Kidney (tissue), 14 donors: Measurements from ENCODE around the gene SNTB2. TPM values are rescaled to one million over a fixed set of nuclear protein-coding genes. Genes with fewer than 3 reads are reported as not detected.

Source experiments
- DNase-seq, 5 donors: peaks; one replicate each; pipeline ENCODE4 v3.0.0-alpha.2; 2013 to 2020
- FAIRE-seq: peaks from 2 replicates; lab custom pipeline; 2012; peaks lifted over from hg19 to GRCh38; lab: Jason Lieb, UNC
- H3K27ac ChIP-seq, 2 donors: one replicate each; pipeline ENCODE4 v1.7.0; 2013; ENCODE audit warnings: low read depth in 2 of 2, low read length in 2 of 2, inconsistent platforms in 1 of 2
- H3K27me3 ChIP-seq: one replicate; pipeline ENCODE4 v1.7.1; 2013; ENCODE audit warnings: low read length, inconsistent platforms; ENCODE audit not compliant: control insufficient read depth, insufficient read depth
- H3K36me3 ChIP-seq, 3 donors: one replicate each; pipeline versions ENCODE4 v1.7.0 to v1.7.1; 2013; ENCODE audit warnings: low read length in 3 of 3, control low read depth in 1 of 3, inconsistent platforms in 1 of 3; ENCODE audit not compliant: insufficient read depth in 3 of 3, control insufficient read depth in 2 of 3
- H3K4me1 ChIP-seq, 3 donors: one replicate each; pipeline versions ENCODE4 v1.7.0 to v1.7.1; 2013; ENCODE audit warnings: low read length in 3 of 3, inconsistent platforms in 1 of 3, low read depth in 1 of 3; ENCODE audit not compliant: control insufficient read depth in 2 of 3, insufficient read depth in 2 of 3
- H3K4me3 ChIP-seq, 3 donors: one replicate each; pipeline versions ENCODE4 v1.7.0 to v1.8.1; 2013; ENCODE audit warnings: low read length in 3 of 3, control low read depth in 1 of 3, inconsistent platforms in 1 of 3
- H3K9ac ChIP-seq, 3 donors: one replicate each; pipeline versions ENCODE4 v1.7.0 to v1.7.1; 2013; ENCODE audit warnings: low read length in 3 of 3, control low read depth in 1 of 3, inconsistent platforms in 1 of 3
- H3K9me3 ChIP-seq, 3 donors: one replicate each; pipeline versions ENCODE4 v1.7.0 to v1.7.1; 2013; ENCODE audit warnings: low read length in 3 of 3, control low read depth in 1 of 3, inconsistent platforms in 1 of 3; ENCODE audit not compliant: control insufficient read depth in 2 of 3, insufficient read depth in 1 of 3
- CTCF ChIP-seq: IDR thresholded peaks from 3 replicates; pipeline ENCODE4 v1.5.1; 2012; ENCODE audit warnings: mild to moderate bottlenecking, moderate library complexity, borderline replicate concordance; ENCODE audit not compliant: insufficient read depth; ENCODE audit errors: extremely low read depth
- intact Hi-C: fragments of 100-400 bp; cut with DNase I; formaldehyde crosslinking; loops from one replicate; pipeline ENCODE4 v1.11.1; 2022
- polyA plus RNA-seq: library from polyadenylated mRNA; stranded (reverse); fragments of 350-450 nt; fragmentation: Illumina TruSeq; extraction: RNeasy Lipid Tissue Mini Kit (QIAGEN cat#74804); gene quantifications from one replicate; pipeline ENCODE4 v1.2.3, GENCODE V29; 2014; ENCODE audit warnings: low read depth, low replicate concordance; ENCODE audit not compliant: insufficient read depth
- total RNA-seq: library from RNA; stranded (reverse); fragmentation: NEBNext Ultra II Directional; extraction: Animal tissue kit (Norgen Biotek cat#: 25700); gene quantifications from one replicate; pipeline ENCODE4 v1.2.1, GENCODE V29; 2021
- donor health status: control.
- donor health status: control.
- donor health status: control.
- donor health status: control.
- donor health status: control.
- donor health status: DM: yes; HTN: yes; CAD: no.
- donor health status: Normal renal cell carcinoma (clear cell type).

The SNTB2 gene
- total and polyA plus RNA-seq, 2 donors from 2014 or later: 4.8 to 45.1 TPM

DNA sequence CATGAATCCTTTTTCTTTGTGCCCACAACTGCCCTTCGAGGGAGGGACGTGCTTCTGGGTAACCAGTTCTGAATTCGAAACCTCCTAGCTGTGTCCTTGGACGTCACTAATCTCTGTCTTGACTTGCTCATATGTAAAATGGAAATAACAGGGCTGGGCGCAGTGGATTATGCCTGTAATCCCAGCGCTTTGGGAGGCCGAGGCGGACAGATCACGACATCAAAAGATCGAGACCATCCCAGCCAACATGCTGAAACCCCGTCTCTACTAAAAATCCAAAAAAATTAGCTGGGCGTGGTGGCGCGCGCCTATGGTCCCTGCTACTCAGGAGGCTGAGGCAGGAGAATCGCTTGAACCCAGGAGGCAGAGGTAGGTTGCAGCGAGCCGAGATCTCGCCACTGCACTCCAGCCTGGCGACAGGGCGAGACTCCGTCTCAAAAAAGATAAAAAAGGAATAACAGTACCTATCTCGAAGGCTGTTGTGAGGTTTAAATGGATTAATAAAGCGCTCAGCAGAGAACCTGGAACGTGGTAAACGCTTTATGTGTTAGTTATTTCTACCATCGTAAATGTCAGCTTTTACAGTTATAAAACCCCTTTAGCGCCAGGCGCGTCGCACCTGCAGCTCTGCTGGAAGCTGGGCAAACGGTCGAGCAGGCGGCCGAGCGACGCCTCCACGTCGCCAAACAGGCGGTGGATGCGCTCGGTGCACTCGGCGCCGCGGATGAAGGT, 151.8 kb downstream of the SNTB2 start:
- no peaks in the 10 kb centered on the region for H3K9me3 ChIP-seq
- H3K36me3 ChIP-seq: peaks cover 3 to 39% (median 21%) of the 10 kb centered on the region in 3 donors
- no peaks in the 10 kb centered on the region for H3K27me3 ChIP-seq
- peak overlapping the region; percentile 74 to 82 for H3K27ac ChIP-seq
- H3K9ac ChIP-seq: peak overlapping the region; percentile 60 to 90 (median 80)
- TF ChIP-seq CTCF: no peak
- FAIRE-seq (no peak), DNase-seq (peak in 1 of 5 donors; percentile 18)
- peak overlapping the region; percentile 69 to 86 (median 75) for H3K4me3 ChIP-seq
- intact Hi-C loops: no loop called here
- peaks cover 4 to 14% (median 9%) of the 10 kb centered on the region in 3 donors for H3K4me1 ChIP-seq

DNA sequence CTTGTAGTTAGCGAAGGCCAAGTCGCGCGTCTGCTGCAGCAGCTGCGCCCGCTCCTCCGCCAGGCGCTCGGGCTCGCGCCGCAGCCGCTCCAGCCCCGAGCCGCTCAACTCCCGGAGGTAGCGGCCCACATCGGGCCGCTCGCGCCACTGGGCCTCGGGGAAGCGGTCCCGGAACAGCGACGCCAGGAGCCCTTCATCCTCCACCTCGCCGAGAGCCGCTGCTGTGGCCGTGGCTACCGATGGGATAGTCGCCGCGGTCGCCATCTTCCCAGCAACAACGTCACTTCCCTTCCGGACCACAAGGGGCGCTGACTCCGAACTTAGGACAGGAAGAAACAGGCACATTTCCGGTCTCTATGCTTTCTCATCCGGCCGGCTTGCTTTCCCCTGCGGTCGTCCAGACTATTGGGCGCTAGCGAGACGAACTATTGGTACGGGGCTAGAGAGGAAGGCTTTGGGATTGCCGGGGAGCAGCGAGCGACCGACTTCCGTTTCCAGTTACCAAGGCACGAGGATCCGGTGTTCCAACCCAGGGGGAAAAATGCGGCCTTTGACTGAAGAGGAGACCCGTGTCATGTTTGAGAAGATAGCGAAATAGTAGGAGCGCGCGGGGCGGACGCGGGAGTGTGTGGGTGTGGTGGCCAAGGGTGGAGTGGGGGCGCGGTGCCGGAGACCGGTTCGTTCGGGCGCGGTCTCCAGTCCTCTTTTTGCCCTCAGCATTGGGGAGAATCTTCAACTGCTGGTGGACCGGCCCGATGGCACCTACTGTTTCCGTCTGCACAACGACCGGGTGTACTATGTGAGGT, 152.5 kb downstream of the SNTB2 start, which contains the start of the genes COG8 and NIP7:
Gene COG8 (minus strand): TSS at position 276 of the 806 bp plus-strand sequence. CDS start 12 bp downstream, at position 264.
Gene NIP7 (plus strand): TSS at position 484 of the 806 bp plus-strand sequence. CDS start 58 bp downstream, at position 542.
- Histone ChIP-seq H3K4me3 (peak within 1 kb of the TSS; percentile 69 to 86 (median 75)), H3K9me3 (no peaks in the 10 kb centered on the region), H3K27me3 (no peaks in the 10 kb centered on the region), H3K36me3 (peaks cover 3 to 32% (median 13%) of the 10 kb centered on the region in 3 donors), H3K4me1 (peaks cover 4 to 14% (median 9%) of the 10 kb centered on the region in 3 donors), H3K27ac (peak within 1 kb of the TSS; percentile 74 to 82), H3K9ac (peak within 1 kb of the TSS; percentile 80 to 90 (median 85))
- peak; percentile 93 for TF ChIP-seq CTCF
- intact Hi-C loops: no loop called here
- FAIRE-seq: peak; percentile 78
- peak; percentile 97 to 99 (median 98) for DNase-seq

DNA sequence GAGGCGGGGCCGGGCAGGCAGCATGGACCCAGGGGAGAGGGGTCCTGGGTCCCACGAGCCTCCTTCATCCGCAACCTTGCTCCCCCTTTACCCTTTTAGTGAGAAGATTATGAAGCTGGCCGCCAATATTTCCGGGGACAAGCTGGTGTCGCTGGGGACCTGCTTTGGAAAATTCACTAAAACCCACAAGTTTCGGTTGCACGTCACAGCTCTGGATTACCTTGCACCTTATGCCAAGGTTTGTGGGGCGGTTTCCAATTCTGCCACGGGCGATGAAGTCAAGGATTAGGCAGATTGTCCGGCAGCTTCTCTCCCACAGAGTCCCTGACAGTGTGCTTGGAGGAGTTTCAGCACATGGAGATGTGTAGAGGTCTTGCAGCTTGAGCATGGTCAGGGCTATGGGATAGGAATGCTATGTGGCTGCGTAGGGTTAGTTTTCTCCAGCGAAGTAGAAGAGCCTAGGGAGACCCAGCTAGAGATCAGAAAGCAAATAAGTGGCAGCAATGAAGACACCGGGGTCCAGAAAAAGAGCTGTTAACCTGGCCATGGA, 153.2 kb downstream of the SNTB2 start:
- intact Hi-C loops: no loop called here
- Histone ChIP-seq H3K4me3 (peak overlapping the region; percentile 69 to 86 (median 75)), H3K36me3 (peaks cover 0 to 25% (median 7%) of the 10 kb centered on the region in 3 donors), H3K9me3 (no peaks in the 10 kb centered on the region), H3K27ac (peak overlapping the region; percentile 17 to 82), H3K27me3 (no peaks in the 10 kb centered on the region), H3K4me1 (peaks cover 4 to 14% (median 9%) of the 10 kb centered on the region in 3 donors), H3K9ac (peak overlapping the region; percentile 80 to 85 (median 85))
- no peak for TF ChIP-seq CTCF
- DNase-seq (no peak), FAIRE-seq (no peak)
